ENCODE data around the gene NBEA.

Gene NBEA

DNA sequence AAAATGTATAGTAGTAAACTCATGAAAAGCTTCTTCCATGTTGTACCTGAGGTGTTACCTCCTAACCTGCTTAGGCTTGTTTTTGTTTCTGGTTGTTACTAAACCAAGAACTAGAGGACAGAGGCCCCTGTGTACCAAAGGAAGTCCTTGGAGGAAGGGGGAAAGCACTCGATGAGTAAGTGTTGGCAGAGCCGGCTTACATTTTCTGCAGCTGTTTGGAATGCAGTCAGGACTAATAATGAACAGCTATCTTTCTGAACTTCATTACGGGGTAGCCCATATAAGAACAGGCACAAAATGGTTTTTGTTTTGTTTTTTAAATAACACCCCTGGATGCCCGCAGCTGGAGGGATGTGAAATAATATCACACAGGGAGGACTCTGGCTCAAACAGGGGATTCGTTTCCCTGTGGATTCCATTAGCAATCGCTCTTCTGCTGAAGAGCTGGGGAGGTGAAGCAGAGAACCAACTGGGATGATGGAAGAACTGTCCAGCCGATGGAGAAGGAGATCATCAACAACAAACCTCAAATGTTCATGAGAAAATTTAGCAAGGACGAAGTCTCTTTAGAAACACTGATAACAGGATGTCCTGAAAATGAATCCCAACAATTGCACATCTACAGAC is 748.6 kb downstream of the NBEA start:
- DNase-seq = no peak

DNA sequence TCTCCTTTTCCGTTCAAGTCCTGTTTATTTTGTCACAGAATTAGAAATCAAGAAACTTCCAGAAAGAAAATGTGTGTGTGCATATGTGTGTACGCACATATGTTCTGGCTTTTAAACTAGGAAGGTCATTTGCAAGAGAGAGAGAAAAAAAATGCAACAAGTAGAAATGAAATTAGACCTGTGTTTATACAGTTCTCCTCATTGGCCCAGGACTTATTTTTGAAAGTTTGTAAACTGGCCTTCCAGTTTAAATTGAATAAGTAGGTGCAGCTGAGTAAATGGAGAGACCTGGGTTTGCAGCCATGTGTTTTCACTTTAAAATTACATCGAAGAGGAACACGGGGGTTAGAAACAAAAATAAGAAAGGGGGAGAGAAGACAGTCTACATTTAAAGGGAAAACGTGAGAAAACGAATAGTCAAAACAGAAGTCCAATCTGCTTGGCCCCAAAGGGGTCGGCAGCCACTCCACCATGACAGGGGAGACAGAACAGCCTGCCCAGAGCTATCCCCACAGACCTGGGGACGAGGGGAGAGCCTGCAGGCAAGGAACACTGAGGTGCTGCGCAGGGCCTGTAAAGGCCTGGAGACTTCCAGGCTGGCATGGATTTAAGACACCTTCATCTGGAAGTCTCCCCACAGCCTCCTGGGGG is 751.2 kb downstream of the NBEA start:
- DNase-seq = no peak

DNA sequence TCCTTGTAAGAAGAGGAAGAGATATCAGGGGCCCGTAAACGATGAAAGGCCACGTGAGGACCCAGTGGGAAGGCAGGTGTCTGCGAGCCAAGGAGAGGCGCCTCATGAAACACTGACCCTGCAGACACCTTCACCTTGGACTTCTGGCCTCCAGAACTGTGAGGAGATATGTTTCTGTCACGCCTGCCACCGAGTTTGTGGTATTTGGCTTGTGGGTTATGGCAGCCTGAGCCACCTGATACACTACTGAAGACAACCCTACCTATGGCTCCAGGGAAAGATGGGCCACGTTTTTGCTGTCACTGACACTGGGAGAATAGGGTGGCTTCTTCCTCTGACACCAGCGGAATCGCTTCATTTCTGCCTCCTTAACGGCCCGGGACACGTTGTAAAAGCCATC is 752.0 kb downstream of the NBEA start:
- no peak for DNase-seq

DNA sequence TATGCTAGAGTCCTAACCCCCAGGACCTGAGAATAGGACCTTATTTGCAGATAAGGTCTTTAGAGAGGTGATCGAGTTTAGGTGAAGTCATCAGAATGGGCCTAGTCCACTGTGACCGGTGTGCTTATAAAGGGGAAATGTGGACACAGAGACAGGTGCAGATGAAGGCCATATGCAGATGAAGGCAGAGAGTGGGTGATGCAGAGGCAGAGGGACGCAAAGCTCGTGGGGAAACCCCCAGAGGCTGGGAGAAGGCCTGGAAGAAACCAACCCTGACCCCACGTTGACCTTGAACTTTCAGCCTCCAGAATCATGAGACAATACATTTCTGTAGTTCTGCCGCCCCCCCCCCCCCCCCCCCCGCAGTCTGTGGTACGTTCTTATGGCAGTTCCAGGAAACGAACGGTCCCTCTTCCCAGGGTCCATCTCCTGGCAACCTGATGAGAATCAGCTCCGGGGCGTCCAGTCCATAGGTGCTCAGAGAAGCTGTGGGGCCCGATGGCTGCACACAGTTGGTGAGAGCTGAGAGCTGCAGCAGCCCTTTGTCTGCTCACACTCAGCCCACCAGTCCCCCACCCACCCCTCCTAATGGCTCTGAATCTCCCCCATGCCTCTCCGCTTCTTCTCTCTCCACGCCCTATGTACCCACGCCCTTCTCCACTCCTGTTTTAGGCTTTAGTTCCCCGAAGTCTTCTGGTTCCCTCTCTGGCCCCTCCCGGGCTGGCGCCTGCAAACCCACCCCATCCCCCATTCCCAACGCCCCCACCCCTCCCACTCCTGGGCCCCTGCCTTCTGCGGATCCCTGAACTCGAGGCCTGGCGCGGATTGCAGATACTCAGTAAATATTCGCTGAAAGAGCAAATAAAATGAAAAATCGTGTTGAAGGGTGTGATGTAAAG is 752.7 kb downstream of the NBEA start:
- no peak for DNase-seq

DNA sequence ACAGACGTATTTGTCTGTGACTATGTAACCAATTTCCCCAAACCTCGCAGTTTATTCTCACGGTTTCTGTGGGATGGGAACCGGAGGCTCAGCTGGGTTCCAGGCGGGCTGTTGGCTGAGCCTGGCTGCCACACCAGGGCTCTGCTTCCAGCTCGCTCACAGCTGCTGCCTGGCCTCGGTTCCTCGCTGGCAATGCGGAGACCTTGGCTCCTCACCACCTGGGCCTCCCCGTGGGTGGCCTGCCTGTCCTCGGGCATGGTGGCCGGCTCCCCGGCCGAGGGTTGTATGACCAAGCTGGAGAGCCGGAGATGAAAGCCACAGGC is 753.3 kb downstream of the NBEA start:
- DNase-seq = no peak

DNA sequence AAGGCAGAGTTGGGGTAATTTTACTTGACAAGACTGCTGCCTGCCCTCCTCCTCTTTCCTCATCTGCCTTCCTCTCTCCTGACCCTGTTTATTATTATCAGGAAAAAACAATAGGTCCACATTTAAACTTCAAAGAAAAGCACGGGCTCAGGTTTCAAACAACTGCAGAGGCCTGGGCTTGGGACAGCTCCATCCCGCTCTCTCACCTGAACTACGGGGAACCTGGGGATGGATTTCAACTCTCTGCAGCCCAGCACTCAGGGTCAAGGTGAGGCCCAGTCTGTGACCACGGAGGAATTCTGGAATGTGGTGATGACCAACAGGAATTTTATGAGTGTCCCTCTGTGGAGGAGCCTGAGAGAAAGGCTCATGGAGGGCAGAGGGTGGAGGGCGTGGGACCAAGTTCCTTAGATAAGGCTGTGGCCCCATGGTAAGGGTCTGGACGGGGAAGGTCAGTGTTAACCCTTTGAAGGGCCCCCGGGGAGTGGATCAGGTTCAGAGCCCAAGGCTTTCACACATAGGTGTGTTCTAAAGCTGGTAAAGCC is 755.2 kb downstream of the NBEA start:
- no peak for DNase-seq

DNA sequence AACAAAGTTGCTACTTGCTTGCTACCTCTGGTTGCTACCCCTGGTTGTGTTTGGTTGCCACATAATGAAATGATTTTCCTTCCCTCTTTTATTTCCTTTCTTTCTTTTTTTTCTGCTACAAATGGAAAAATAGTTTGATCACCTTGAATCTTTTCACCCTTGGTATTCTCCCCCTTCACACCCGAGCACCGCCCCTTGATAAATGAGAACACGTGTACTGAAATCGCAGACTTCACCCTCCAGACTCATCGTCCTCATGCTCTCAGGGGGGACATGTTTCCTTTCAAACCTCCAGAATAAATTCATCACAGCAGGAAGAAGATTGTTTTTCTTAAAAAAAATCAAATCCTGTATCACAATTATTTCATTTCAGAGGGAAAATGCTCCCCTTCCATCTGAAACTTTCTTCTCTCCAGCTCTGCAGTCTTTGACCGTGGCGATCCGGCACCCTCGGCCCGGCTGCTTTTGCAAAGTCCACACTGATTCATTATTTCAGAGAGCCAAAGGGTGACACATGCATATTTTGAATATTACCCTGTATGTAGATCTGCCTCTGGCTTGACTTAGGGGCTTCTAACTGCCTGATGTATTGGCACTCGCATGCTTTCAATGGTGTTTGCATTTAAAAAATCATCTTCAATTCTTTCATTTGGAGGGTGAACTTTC is 757.0 kb downstream of the NBEA start:
- no peak for DNase-seq

DNA sequence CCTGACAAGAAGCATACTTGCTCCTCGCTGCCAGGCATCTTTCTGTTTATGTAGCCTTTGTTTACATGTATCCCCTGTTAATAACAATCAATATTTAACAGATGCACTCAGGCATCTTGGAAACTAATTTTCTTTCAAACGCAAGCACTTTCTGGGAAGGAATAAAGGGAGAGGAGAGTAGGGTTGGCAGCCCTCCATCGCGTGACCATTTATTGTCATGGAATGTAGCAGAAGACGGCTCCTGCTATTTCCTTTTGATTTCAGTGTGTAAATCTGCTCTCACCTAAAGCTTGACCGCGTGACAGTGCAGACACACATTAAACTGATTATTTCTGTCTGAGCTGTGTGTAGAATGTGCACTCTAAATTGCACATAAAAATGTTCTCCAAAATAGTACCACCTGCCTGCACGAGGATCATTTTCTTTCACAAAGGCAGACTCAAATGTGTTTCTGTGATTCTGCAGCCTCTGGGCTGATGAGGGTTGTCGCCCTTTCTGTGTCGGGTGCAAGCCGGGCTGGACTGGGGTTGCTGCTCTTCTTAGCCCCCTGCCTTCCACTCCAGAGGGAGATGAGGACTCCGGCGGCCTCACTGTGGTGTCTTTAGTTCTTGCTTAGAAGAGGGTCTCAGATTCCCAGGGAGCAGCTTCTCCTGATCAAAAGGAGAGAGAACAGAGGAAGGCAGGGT is 757.9 kb downstream of the NBEA start:
- DNase-seq = no peak

DNA sequence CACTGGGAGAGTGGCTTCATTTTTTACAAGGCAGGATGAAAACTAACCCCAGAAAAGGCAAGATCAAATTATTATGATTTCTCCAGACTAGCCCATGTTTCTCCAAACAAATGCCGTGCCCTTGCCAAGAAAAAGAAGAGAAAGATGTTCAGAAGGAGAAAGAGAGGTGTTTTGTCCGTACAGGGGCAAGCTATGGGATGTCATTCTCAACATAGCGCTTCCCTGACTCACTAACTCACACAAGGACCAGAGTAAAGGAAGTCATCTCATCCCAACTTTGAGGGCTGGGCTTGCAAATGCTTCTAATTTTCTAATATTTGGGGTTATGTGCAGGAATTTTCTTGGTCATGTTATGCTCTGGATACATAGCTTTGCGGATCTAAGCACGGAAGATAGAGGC is 758.6 kb downstream of the NBEA start:
- DNase-seq = no peak

DNA sequence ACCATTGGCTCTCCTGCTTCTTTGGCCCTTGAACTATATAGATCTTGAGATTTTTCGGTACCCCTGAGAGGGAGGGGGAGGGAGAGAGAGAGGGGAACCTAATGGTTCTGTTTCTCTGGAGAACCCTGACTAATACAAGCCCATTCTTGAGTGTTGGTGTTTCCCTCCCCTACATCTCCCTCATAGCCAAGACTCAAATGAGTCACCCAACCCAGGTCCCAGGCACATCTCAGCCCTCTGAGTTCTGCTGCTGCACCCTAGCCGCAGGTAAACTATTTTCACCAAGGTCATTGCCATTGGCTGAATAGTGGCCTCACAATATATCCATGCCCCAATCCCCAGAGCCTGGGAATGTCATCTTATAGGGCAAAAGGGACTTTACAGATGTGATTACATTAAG is 760.2 kb downstream of the NBEA start:
- no peak for DNase-seq

DNA sequence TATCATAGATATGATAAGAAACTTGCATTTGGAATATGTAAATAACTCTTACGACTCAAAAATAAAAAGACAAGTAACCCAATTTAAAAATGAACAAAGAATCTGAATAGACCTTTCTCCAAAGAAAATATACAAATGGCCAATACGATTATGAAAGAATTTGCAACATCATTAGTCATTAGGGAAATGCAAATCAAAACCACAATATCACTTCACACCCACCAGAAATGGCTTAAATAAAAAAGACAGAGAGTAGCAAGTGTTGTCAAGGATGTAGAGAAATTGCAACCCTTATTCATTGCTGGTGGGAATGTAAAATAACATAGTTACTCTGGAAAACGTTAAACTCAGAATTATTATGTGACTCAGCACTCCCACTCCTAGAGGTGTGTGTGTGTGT is 761.0 kb downstream of the NBEA start:
- no peak for DNase-seq

DNA sequence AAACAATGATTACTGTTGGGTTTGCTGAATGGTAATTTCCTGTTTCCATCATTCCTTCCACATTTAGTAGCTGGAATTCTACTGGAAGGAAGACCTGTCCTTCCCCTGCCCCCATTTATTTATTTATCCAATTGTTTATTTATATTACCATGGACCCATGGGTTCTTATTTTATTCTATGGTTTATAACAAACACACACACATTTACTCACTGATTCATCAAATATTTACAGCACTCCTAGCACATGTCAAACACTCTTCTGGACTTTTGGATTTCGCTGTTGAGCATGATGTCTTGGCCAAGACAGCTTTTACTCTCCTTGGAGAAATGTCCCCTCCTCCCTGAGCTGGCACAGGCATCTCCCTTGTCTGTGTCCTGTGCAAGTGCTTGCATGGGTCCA is 762.3 kb downstream of the NBEA start:
- no peak for DNase-seq

DNA sequence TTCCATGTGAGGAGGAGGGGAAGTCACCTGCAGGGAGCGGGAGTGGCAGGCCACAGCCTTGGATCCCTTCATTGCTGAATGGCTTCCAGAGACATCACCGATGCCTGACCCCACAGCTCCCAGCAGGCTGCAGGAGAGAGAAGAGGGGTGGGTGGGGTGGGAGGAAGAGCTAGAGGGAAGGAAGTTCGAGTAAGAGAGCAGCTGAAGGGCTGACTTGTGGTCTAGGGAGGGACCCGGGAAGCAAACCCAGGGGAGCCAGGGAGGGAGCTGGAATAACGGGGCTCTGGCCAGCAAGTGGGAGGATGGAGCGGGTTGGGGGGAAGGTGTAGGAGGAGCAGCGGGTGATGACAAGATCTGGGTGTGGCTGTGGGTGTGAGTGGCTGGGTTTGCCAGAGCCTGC is 764.2 kb downstream of the NBEA start:
- no peak for DNase-seq

DNA sequence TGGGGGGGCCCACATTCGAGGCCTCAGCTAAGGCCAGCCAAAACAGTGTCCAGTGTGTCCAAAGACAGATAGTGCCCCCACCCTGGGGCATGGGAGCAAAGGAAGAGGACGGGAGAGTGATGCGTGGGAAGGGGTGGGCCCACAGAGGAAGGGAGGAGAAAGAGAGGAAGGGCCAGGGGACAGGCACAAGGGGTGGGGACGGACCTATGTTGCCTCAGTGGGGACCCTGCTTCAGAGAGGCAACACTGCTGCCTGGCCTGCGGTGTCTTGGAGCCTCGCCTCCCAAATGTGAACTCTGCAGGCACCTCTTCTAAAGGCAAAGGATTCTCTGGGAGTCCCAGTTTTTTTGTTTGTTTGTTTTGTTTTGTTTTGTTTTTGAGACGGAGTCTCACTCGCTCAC is 764.7 kb downstream of the NBEA start:
- DNase-seq = no peak

DNA sequence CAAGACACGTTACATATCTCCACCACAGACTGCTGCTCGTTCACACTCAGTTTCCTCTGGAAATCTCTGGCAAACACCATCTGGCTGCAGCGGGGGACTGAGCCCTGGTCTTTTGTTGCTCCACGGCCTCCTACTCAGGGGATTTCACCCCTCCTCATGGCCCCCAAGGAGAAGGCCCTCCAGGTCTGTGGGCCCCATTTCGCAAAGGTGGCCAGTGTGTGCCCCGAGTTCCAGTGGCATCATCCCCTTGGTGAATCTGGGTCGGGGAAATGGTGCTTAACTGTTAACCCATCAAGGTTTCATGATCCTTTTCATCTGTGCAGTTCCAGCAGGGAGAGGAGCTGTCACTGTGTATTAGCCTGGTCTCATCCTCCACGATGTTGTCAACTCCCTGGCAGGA is 769.8 kb downstream of the NBEA start:
- DNase-seq = no peak

DNA sequence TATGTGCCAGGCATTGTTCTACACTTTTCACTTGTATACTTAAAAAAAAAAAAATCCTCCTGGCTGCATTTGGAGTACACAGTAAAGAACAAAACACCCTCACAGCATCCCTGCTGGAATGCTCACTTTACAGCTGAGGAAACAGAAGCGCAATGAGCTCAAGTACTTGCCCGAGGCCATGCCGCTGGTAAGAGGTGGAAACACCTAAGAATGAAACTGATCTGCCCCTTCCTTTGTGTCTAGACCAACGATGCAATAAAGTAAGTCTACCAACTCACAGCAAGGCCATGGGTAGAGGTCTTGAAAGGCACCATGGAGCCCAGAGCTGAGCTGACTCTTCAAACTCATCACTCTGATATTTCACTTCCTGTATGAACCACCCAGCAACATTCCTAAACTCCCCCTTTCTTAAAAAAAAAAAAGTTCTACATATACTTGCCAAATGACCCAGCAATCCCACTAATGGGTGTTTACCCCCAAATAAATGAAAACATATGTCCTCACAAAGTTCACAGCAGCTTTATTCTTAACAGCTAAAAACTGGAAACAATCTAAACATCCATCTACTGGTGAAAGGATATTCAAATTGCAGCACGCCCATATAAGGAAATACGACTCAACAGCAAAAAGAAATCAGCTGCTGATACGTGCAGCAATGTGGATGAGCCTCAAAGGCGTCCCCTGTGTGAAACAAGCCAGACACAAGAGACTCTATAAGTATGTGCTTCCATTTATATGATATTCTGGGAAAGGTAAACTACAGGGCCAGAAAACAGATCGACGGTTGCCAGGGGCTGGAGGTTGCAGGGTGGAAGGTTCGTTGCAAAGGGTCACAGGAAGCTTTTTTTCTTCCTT is 771.1 kb downstream of the NBEA start:
- no peak for DNase-seq

DNA sequence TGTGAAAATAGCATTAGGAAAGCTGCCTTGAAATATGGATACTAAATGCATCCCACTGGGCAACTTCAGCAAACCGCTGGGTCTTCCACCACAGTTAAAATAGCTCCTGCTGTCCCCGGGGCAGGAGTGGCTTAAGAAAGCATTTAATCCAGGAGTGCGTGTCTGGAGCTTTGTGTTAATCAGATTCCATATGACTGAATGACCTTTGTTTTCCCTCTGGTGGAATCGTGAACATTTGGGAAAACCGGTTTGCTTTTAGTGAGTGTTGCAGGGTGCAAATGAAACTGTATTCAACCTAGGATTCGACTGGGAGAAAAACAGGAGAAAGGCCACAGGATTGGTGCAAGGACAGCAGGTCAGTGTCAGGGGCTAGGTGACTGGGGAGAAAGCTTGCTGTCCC is 772.1 kb downstream of the NBEA start:
- DNase-seq = no peak

DNA sequence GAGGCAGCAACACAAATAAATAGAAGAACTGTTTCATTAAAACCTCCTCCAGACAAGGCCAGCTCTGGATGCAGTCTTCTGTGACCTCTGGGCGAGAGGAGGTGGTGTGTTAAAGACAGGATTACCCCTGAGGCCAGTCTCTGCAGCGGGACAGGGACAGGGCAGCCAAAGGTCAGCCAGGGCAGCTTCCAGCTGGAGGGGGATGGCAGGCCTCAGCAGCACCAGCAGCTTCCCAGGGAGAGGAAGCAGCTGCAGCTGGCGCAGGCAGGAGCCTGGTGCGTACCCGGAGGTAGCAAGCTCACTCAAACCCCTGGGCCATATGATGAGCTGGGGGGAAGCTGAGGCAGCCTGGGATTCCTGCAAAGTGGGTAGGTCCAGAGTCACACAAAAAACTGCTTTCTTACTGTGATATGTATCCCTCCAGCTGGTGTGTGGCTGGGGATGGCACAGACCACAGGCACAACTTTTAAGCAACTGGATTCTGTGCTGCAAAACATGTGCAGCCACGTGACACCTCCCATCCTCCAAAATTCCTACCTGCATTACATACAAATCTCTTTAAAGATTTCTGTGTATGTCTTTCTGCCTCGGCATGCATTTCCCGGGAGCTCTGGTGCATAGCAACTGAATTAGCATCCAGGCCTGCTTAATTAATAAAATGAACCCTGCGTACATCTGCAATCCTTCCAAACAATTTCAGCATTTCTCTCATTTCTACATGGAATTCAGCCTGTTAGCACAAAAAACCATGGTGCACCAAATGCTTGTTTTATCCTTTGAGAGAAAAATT is 772.7 kb downstream of the NBEA start:
- DNase-seq = no peak

DNA sequence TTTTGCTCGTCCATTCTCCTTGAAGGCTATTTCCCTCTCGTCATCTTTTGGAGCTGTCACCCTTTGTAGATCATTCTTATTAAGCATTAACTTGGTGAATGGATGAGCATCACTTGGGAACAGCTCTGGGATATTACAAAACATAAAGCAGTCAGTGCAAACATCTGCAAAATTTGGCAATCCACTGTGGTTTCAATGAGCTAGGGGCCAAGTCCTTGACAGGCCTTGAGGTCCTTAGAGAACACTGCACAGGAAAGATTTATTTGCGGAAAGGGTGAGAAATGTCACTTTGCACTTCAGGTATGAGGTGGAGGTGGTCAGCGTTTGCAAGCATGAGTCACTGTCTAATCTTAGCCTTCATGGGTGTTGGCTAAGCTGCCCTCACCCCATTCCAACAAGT is 774.1 kb downstream of the NBEA start:
- DNase-seq = no peak

DNA sequence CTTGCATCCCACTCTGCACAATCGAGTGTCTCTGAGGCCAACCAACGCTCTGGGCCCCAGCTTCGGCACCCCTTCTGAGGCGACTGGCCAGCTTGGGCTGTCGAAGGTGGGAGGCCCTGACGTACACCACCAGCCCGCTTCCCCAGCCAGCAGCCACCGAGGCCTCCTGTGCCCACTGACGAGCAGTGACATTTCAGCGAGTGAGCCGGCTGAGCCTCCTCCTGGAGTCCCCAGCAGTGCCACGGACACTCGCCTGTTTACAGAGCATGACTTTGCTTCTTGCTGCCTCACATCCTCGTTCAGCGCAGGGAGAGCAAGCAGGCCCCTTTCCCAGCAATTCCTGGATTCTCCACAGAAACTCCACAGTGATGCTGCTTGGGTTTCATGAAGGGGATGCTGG is 774.7 kb downstream of the NBEA start:
- no peak for DNase-seq

DNA sequence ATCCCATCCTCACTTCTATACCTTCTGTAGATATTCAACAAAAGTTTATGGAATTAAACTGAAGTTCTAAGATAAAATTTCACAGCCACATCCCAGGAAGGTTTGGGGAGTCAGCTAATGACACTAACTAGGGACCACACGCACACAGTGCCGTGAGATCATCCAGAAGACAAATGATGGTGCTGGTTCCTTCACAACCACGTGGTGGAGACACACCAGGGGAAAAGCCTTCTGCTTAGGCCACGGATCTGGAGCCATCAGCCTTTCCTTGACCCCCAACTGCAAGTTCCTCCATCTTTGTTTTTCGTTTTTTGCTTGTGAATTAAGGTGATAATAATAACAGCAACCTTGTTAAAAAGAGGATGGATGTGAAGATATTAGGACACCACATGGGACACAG is 776.0 kb downstream of the NBEA start:
- DNase-seq = no peak

Measured in CD4-positive, alpha-beta T cell treated with Interleukin-21 for 1 hour (primary cell).